Chondrocyte (in vitro differentiated cells): ENCODE measurements around the gene MAP2K7. TPM values are rescaled to one million over a fixed set of nuclear protein-coding genes. Genes with fewer than 3 reads are reported as not detected.

Experiments used
- DNase-seq: peaks from one replicate; pipeline ENCODE4 v3.0.0; 2021; ENCODE audit warnings: mixed read lengths, low spot score
- H3K27ac Mint-ChIP-seq: one replicate; pipeline ENCODE4 v1.8.0; 2021; ENCODE audit warnings: mild to moderate bottlenecking, moderate library complexity, mixed read lengths; ENCODE audit not compliant: unreplicated experiment
- H3K27me3 Mint-ChIP-seq: 2 replicates; pipeline ENCODE4 v1.8.0; 2021; ENCODE audit warnings: low read depth, mixed read lengths
- H3K36me3 Mint-ChIP-seq: 2 replicates; pipeline ENCODE4 v1.8.0; 2021; ENCODE audit warnings: low read depth, mixed read lengths
- H3K4me1 Mint-ChIP-seq: 2 replicates; pipeline ENCODE4 v1.8.0; 2021; ENCODE audit warnings: low read depth, mild to moderate bottlenecking, mixed read lengths
- H3K4me3 Mint-ChIP-seq: one replicate; pipeline ENCODE4 v1.8.0; 2021; ENCODE audit warnings: mild to moderate bottlenecking, moderate library complexity, mixed read lengths; ENCODE audit not compliant: unreplicated experiment
- H3K9me3 Mint-ChIP-seq: 2 replicates; pipeline ENCODE4 v1.8.0; 2021; ENCODE audit warnings: low read depth, mixed read lengths
- total RNA-seq: library from RNA; stranded (reverse); gene quantifications from 3 replicates; pipeline ENCODE4 v1.2.1, GENCODE V29; 2021
- TF ChIP-seq, protein P1 (sequence below): fragments of 200-600 bp; sonication (generic); IDR thresholded peaks from 2 replicates; pipeline ENCODE4 v1.5.0; 2021; ENCODE audit warnings: antibody characterized with exemption, mild to moderate bottlenecking, moderate library complexity

The MAP2K7 gene
- total RNA-seq, 1 donor from 2014 or later: 24.4 TPM

DNA sequence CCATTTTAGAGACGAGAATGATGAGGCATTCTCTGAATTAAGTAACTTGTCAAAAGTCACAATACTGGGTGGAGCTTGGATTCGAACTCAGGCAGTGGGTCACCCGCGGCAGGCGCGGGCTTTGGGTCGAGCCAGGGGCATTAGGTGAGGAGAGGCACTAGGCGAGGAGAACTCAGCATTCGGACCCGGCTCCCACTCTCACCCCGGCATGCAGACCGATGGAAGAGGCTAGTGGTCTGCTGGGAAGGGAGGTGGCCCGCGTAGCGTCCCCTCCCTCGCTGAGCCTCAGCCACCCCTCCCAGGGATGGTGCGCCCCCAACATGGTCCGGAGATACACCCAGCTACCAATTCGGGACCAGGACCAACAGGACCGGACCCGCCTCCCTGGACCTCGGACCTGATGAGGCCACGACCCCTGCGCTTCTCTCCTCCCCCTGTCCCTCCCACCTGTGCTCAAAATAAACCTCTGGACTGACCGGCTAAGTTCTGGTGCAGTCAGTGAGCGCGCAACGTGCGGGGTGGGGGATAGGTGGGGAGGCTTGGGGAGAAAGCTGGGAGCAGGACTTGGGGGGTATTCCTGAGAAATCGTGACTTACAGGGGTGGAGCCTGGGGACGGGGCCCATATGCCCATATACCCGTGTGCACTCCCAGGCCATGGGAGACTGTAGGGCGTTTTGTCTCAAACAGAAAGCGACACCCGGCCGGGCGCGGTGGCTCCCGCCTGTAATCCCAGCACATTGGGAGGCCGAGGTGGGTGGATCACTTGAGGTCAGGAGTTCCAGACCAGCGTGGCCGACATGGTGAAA lies 15.1 kb downstream of the MAP2K7 start:
- no peaks in the 10 kb centered on the region for H3K36me3 Mint-ChIP-seq
- peak overlapping the region; percentile 82 for H3K4me3 Mint-ChIP-seq
- peak; percentile 95 for DNase-seq
- TF ChIP-seq, protein P1, sequence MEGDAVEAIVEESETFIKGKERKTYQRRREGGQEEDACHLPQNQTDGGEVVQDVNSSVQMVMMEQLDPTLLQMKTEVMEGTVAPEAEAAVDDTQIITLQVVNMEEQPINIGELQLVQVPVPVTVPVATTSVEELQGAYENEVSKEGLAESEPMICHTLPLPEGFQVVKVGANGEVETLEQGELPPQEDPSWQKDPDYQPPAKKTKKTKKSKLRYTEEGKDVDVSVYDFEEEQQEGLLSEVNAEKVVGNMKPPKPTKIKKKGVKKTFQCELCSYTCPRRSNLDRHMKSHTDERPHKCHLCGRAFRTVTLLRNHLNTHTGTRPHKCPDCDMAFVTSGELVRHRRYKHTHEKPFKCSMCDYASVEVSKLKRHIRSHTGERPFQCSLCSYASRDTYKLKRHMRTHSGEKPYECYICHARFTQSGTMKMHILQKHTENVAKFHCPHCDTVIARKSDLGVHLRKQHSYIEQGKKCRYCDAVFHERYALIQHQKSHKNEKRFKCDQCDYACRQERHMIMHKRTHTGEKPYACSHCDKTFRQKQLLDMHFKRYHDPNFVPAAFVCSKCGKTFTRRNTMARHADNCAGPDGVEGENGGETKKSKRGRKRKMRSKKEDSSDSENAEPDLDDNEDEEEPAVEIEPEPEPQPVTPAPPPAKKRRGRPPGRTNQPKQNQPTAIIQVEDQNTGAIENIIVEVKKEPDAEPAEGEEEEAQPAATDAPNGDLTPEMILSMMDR: no peak
- H3K27me3 Mint-ChIP-seq: no peaks in the 10 kb centered on the region
- no peak overlapping the region for H3K27ac Mint-ChIP-seq
- H3K4me1 Mint-ChIP-seq: peaks cover 45% of the 10 kb centered on the region
- H3K9me3 Mint-ChIP-seq: no peaks in the 10 kb centered on the region

DNA sequence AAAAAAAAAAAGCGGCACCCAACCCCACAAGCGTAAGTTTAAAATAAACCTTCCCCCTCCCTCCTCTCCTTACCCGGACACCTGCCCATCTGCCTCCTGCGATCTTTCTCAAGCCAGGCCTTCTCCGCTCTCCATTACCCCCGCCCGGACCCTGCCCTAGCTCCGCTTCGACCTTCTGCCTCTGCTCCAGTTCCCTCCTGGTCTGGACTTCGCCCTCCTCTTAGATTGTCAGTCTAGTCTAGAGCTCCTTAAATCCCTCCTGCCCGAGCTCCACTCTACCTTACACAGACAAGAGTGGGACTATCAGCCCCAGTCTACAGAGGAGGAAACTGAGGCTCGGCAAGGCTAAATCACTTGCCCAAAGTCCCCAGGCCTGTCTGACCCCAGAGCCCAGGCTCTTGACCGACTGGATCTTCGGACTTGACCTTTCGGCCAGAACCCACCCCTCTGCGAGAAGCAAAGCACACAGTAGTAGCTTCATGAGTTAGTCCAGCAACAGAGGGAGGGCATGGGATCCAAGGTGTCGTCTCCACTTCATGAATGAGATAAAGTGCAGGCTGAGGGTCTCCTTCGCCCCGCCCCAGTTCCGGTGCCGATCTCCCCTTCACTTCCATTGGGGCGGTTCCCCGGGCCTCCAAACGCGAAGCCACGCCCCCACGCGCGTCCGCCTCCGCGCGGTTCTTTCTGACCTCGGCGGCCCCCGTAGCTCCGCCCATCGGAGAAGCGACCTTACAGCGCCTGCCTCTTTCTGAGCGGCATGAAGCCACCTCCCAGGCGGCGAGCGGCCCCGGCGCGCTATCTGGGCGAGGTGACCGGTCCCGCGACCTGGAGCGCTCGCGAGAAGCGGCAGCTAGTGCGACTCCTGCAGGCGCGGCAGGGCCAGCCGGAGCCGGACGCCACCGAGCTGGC lies 16.2 kb downstream of the MAP2K7 start, which contains the start of gene SNAPC2:
TSS of gene SNAPC2 (plus strand) at position 729 of the 909 bp plus-strand sequence. CDS start at position 758, 29 bp downstream.
- TF ChIP-seq, protein P1: peak; percentile 44
- no peaks in the 10 kb centered on the region for H3K9me3 Mint-ChIP-seq
- peaks cover 48% of the 10 kb centered on the region for H3K4me1 Mint-ChIP-seq
- H3K27ac Mint-ChIP-seq: peak within 1 kb of the TSS; percentile 95
- H3K4me3 Mint-ChIP-seq: peak within 1 kb of the TSS; percentile 82
- no peaks in the 10 kb centered on the region for H3K27me3 Mint-ChIP-seq
- no peaks in the 10 kb centered on the region for H3K36me3 Mint-ChIP-seq
- DNase-seq: peak; percentile 98

DNA sequence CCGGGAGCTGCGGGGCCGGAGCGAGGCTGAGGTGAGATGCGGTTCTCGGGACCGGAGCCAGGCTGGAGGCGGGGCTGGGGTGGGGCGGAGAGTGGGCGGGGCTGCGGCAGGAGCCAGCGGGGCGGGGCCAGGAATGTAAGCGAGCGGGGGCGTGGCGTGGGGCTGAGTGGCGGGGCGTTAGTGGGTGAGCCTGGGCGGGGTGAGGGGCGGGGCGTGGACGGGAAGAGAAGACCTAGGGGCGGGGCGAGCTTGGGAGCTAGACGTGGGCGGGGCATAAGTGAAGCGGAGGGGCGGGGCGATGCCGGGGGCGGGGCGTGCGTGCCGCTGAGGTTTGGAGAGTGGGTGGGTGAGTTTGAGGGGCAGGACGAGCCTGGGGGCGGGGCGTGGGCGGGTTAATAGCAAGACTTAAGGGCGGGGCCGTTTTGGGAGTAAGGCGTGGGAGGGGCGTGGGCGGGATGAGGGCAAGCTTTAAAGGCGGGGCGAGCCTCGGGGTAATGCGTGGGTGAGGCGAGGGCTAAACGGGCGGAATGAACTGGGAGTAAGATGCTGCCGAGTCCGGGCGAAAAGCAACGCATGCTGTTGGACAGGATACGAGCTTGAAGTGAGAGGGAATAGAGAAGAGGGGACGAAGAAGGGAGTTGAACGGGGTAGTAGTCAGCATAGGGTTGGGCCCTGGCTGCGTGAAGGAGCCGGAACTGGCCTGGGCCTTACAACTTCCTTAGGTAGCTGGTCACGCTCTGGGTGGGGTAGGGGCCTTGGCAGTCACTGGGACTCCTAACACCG lies 17.0 kb downstream of the MAP2K7 start:
- H3K9me3 Mint-ChIP-seq: no peaks in the 10 kb centered on the region
- no peaks in the 10 kb centered on the region for H3K36me3 Mint-ChIP-seq
- H3K4me3 Mint-ChIP-seq: peak overlapping the region; percentile 82
- no peaks in the 10 kb centered on the region for H3K27me3 Mint-ChIP-seq
- DNase-seq: peak; percentile 98
- TF ChIP-seq, protein P1: no peak
- H3K4me1 Mint-ChIP-seq: peaks cover 44% of the 10 kb centered on the region
- peak overlapping the region; percentile 95 for H3K27ac Mint-ChIP-seq

DNA sequence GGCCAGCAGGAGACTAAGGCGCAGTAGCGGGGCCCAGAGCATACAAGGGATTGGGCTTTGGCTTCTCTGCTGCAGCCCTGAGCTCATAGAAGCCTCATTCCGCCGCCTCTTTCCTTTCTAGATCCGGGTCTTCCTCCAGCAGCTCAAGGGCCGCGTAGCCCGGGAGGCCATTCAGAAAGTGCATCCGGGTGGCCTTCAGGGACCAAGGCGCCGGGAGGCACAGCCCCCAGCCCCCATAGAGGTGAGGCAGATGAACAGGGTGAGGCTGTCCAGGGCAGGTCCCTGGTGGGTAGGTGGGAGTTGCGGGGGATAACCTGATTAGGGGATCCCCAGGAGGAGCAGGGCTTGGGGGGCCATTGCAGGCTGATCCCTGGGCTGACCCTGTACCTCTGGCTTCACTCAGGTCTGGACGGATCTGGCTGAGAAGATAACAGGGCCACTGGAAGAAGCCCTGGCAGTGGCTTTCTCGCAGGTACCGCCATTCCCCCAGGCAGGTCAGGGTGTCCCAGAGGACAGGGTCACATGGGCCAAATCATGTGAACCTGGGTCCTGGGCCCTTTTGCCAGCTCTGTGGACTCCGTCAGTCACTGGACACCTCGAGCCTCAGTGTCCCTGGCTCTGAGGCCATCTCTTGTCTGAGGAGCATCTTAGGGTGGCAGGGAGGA lies 17.8 kb downstream of the MAP2K7 start:
- TF ChIP-seq, protein P1: no peak
- peaks cover 44% of the 10 kb centered on the region for H3K4me1 Mint-ChIP-seq
- H3K27me3 Mint-ChIP-seq: no peaks in the 10 kb centered on the region
- H3K27ac Mint-ChIP-seq: peak overlapping the region; percentile 95
- H3K9me3 Mint-ChIP-seq: no peaks in the 10 kb centered on the region
- peak; percentile 85 for DNase-seq
- H3K36me3 Mint-ChIP-seq: no peaks in the 10 kb centered on the region
- H3K4me3 Mint-ChIP-seq: peak overlapping the region; percentile 82
